RCC 7860 (cell line): ENCODE measurements around the gene ZSCAN25.
"Not testable (repeated sequence)": the region's sequence is repeated elsewhere in the genome, so short reads cannot be mapped to it uniquely, and the experiment has no call there.

Experiments
- DNase-seq: peaks from one replicate; pipeline ENCODE4 v3.0.0-alpha.2; 2015; ENCODE audit warnings: low spot score
- FAIRE-seq: peaks from 2 replicates; lab custom pipeline; 2012; peaks lifted over from hg19 to GRCh38; lab: Jason Lieb, UNC

The ZSCAN25 gene

GRCh38 chr7:99643464-99643863, 26.7 kb downstream of the ZSCAN25 start:
- DNase-seq (no peak), FAIRE-seq (no peak)

DNA sequence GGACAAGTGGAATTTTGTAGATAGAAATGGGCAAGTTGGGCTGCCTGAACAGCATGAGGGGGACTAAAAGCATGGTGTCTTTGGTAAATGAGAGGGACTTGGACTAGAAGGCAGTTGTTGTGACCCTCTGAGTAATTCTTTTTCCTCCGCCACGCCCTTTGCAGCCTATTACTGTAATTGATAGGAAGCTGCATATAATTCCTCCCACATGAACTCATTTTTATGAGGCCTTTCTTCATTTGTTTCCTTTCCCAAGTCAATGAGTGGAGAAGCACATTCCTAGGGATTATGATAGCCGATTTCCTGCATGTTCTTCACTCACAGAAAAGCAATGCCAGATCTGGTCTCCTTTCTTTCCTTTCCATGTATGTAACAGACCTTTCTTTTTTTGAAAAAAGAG, 27.7 kb downstream of the ZSCAN25 start:
- FAIRE-seq (no peak), DNase-seq (no peak)

GRCh38 chr7:99645590-99645989, 28.8 kb downstream of the ZSCAN25 start:
- FAIRE-seq = no peak
- no peak for DNase-seq

DNA sequence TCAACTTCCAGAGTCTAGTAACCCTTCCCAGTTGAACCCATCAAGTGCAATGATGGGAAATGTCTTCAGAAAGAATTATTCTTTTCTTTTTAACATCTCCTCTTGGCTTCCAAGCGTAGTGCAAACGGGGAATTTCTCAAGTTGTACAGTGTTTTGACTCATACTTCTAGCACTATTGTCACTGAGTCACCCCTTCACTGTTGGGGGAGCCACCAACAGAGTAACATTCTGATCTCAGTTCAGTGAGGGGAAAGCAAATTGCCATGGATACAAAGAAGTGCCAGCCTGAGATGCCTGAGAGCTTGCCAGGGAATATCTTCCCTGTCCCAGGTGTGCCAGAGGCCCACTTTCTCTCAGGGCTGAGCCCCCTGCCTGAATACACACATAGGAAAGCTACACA, 32.1 kb downstream of the ZSCAN25 start:
- peak; percentile 27 for DNase-seq
- FAIRE-seq = no peak

DNA sequence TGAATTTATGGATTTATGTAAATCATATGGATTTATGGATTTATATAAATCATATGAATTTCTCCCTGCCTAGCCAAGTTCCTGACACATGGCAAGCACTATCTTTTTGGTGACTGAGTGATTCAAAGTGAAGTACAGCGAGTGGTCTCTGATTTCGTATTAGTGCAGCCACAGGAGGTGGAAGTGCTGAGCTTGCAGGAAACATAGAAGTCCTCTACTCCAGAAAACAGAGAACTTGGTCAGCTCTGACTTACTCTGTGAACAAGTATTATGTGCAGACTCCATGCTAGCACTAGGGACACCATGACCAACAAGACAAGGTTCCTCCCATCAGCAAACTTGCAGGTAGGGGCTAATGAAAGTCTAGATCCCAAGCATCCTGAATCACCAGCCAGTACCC, 34.5 kb downstream of the ZSCAN25 start:
- DNase-seq = no peak
- FAIRE-seq = no peak

DNA sequence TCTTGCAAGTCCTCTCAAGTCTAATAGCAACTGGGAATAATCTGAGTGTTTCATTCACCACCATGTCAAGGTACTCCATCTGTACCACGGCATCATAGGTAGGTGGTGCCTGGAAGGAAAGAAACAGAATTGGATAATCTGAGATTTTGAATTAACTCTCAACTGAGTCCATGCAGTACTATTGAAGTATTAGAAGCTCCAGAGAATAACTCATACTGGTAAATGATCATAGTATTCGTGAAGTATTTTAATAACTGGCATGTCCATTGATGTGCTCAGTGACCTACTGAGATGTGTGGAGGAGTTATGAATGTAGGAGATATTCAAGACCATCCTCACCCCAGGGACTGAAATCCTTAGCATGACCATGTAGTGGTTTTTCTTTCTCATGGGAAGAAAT, 35.9 kb downstream of the ZSCAN25 start:
- FAIRE-seq (no peak), DNase-seq (no peak)

DNA sequence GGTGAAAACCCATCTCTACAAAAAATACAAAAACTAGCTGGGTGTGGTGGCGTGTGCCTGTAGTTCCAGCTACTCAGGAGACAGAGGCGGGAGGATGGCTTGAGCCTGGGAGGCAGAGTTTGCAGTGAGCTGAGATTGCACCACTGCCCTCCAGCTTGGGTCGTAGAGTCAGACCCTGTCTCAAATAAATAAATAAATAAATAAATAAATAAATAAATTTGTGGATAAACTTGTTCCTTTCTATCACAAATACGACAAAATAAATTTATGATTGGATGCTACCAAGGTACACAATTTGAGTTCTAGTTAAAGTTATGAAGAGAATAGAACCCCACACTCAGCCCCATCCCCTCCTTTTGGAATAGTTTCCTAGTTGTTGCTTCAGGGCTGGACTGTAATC, 36.5 kb downstream of the ZSCAN25 start:
- DNase-seq, FAIRE-seq: not testable (repeated sequence)

DNA sequence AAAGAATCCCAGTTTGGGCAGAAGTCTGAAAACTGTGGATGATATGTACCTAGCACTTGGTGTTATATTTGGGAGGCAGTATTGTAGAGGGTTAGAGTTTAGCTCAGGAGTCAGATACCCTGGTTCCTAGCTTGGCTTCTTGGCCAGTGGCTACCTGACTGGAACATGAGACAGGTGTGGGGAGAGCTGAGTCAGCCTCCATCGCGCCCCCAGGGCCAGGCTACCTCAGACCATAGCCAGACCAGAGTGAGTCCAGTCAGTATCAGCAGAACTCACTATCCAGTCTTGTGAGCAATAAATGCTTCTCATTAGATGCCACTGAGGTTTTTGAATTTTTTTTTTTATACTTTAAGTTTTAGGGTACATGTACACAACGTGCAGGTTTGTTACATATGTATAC, 37.0 kb downstream of the ZSCAN25 start:
- DNase-seq (no peak), FAIRE-seq (no peak)

GRCh38 chr7:99654626-99655025, 37.9 kb downstream of the ZSCAN25 start:
- not testable (repeated sequence) for DNase-seq, FAIRE-seq

GRCh38 chr7:99657879-99658278, 41.1 kb downstream of the ZSCAN25 start:
- not testable (repeated sequence) for DNase-seq, FAIRE-seq

- DNase-seq (no peak), FAIRE-seq (no peak)
Observed at GRCh38 chr7:99665312-99666012, 48.7 kb downstream of the ZSCAN25 start.

- no peak for FAIRE-seq
- DNase-seq = no peak
Observed at GRCh38 chr7:99666013-99666395, 49.3 kb downstream of the ZSCAN25 start.

GRCh38 chr7:99667179-99667578, 50.4 kb downstream of the ZSCAN25 start:
- FAIRE-seq (no peak), DNase-seq (no peak)

DNA sequence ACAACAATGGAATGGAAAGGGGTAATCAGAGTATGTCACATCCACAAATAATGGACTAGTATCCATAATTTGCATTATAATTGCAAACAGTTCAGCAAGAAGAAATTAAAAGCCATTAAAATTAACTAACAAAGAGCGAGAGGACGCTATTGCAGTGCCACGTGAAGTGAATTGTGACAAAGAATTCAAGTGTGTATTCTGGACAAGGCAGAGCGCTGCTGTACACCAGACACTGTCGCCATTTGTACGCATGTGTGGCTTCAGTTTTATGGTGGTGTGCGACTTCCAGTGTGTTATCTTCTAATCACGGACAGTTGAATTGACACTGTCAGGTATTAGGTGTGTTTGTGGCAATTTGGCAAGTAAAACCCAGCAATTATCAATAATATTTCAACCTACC, 51.8 kb downstream of the ZSCAN25 start:
- FAIRE-seq (no peak), DNase-seq (no peak)

GRCh38 chr7:99669782-99670181, 53.0 kb downstream of the ZSCAN25 start:
- FAIRE-seq = no peak

DNA sequence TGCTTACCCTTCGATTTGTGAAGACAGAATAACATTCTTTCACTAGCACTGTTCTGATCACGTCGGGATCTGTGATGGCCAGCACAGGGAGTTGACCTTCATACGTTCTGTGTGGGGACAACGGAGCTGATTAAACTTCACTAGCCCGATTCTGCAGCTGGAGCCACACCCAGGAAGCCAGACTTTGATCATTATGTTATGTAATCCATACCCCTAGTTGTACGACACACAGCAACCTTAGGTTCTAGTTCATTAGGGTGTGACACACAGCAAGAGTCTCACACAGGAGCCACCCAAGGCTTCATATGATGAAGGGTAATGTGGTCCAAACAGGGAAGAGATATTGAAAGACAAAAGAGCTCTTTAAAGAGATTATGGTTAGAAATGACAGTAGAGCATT, 55.8 kb downstream of the ZSCAN25 start:
- DNase-seq (no peak), FAIRE-seq (no peak)

More at GRCh38 chr7:99669782-99670181, 53.0 kb downstream of the ZSCAN25 start:
- no peak for DNase-seq

GRCh38 chr7:99674995-99675742, 58.4 kb downstream of the ZSCAN25 start:
- DNase-seq (no peak), FAIRE-seq (no peak)

DNA sequence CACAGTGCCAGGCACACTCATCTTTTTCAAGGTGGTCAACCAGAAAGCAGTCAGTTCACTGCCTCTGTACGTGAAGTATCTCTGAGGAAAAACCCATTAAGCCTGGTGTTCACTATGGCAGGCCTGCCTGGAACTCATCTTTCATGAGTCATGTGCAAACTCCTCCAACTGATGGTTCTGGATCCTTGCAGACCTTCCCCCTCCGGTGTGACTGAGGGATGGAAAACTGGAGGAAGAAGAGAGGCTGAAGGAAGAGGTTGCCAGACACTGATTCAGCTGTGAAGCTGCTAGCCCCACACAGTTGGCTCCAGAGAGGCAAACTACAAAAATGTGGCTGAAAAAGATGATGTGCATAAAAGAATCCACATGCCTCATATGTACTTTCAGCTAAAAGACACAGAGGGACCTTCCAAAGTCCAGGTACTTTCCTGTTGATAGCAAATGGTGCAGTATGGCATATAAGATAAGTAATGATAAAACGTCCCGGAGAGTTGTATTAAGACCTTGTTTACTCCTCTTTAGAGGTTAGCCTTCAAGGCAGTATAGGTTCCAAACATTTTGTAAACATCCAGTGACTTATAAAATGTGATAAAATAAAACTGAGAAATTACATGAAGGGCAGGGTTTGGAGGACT, 60.4 kb downstream of the ZSCAN25 start:
- DNase-seq = peak; percentile 50
- no peak for FAIRE-seq

DNA sequence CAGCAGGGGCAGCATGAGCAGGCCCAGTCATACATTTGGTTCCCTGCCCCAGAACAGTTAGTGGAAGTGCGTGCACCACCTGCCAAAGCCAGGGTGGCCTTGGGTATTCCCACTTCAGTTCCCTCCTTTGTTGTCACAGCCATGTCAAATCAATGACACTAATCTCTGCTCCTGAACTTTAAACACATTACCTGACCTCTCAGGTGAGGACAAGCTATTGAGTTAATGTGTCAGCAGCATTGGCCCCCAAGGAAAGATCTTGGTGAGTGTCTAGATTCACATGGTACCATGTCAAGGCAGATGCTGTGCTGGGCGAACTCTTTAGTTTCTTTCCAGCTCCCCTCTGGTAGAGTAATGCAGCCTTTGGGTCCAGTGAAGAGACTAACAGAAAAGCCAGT, 60.9 kb downstream of the ZSCAN25 start:
- DNase-seq = no peak
- no peak for FAIRE-seq

GRCh38 chr7:99679032-99679399, 62.3 kb downstream of the ZSCAN25 start:
- FAIRE-seq (peak; percentile 93), DNase-seq (peak; percentile 90)

DNA sequence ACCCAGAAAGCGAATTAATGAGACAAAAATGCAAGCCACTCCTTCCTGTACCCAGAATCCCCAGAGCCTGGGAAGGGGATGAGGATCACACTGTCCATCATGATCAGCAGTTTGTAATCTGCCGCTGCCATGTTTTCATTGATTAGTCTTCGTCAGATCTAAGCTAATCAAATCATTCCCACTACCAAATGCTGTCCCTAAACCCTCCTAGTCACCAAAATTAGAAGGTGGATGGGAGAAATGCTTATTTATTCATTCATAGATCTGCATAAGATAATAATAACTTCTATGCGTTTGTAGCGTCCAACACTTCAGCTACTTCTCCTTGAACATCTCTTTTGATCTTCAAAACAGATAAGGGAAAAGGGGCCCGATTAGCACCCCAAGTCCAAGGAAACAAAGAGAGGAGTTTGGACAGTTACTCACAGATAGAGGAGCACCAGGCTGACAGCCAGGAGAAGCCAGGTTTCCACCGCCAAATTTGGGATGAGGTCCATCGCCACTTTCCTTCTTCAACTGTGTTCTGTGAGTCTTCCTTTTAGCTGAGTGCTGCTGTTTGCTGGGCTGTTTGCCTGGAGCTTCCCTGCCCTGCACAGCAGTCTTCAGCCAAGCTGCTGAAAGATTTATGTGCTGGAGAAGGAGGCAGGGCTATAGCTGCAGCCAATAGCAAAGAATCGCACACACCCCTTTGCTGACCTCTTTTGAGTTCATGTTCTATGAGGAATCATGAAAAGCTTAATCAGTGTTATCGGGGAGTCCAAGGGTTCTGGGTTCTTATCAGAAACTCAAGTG, 62.9 kb downstream of the ZSCAN25 start, which contains the start of gene CYP3A5:
Gene CYP3A5, minus strand, starts transcription at position 597 of the 792 bp plus-strand sequence. Its CDS starts 100 bp downstream, at position 497.
- DNase-seq (peak; percentile 16), FAIRE-seq (no peak)
